ENCODE data around the gene KRTAP13-2. TPM values are rescaled to one million over a fixed set of nuclear protein-coding genes. Genes with fewer than 3 reads are reported as not detected.

Gene KRTAP13-2
- total and polyA plus RNA-seq, 2 experiments from 2014 or later: not detected

GRCh38 chr21:30337772-30338171, 34.3 kb downstream of the KRTAP13-2 start:
- Histone ChIP-seq H3K4me3 (no peak overlapping the region), H3K27me3 (ENCODE audit: insufficient read depth) (no peaks in the 10 kb centered on the region), H3K79me2 (replicated peaks; ENCODE audit: insufficient read depth) (no peaks in the 10 kb centered on the region), H3K9me2 (ENCODE audit: insufficient read depth) (no peaks in the 10 kb centered on the region), H2AFZ (no peak overlapping the region), H3K36me3 (ENCODE audit: insufficient read depth) (no peaks in the 10 kb centered on the region), H3K4me2 (no peak overlapping the region), H3K4me1 (ENCODE audit: insufficient read depth) (no peaks in the 10 kb centered on the region), H3K27ac (ENCODE audit: low read depth) (no peak overlapping the region), H4K20me1 (replicated peaks; ENCODE audit: insufficient read depth) (no peaks in the 10 kb centered on the region), H3F3A (replicated peaks; ENCODE audit: low read depth) (no peaks in the 10 kb centered on the region)
- DNase-seq (ENCODE audit: low spot score) (no peak), ATAC-seq (no peak)
- no peak overlapping the region for H3K27ac Mint-ChIP-seq
- no peak for TF ChIP-seq ETS1 (IDR thresholded peaks at IDR 0.05)
- no peak for TF ChIP-seq EZH2phosphoT487 (IDR thresholded peaks at IDR 0.05; ENCODE audit: unreplicated experiment)
- TF ChIP-seq ZNF331 (CRISPR knock-in tag; IDR thresholded peaks at IDR 0.05; ENCODE audit: low read depth): no peak
- TF ChIP-seq CREB1 (CRISPR knock-in tag; IDR thresholded peaks at IDR 0.05; ENCODE audit: low read depth): no peak
- TF ChIP-seq NANOG (IDR thresholded peaks at IDR 0.05; ENCODE audit: borderline replicate concordance): no peak
- no peak for TF ChIP-seq REST (IDR thresholded peaks at IDR 0.05; ENCODE audit: unreplicated experiment)
- no peak for TF ChIP-seq POLR2AphosphoS5 (IDR thresholded peaks at IDR 0.05; ENCODE audit: low read depth)
- TF ChIP-seq ZNF462 (CRISPR knock-in tag; IDR thresholded peaks at IDR 0.05): no peak
- TF ChIP-seq ZNF114 (CRISPR knock-in tag; IDR thresholded peaks at IDR 0.05): no peak
- no peak for TF ChIP-seq STAT1 (IDR thresholded peaks at IDR 0.05; ENCODE audit: unreplicated experiment)
- no peak for TF ChIP-seq CTCF (conservative IDR thresholded peaks at IDR 0.05; ENCODE audit: low read depth in 2 of 2)
- TF ChIP-seq JUNB (IDR thresholded peaks at IDR 0.05; ENCODE audit: unreplicated experiment): no peak
- no peak for TF ChIP-seq EZH2 (IDR thresholded peaks at IDR 0.05; ENCODE audit: low read depth, unreplicated experiment)
- no peaks in the 10 kb centered on the region for H3K27me3 Mint-ChIP-seq (ENCODE audit: insufficient read depth, low read depth, poor library complexity)
- H3K4me3 Mint-ChIP-seq: no peak overlapping the region
- no peaks in the 10 kb centered on the region for H3K4me1 Mint-ChIP-seq
- H3K36me3 Mint-ChIP-seq (ENCODE audit: low read depth): no peaks in the 10 kb centered on the region
- H3K9me3 Mint-ChIP-seq: no peaks in the 10 kb centered on the region

Data from GM23338 (cell line).